ENCODE results near the gene IL18RAP. TPM values are rescaled to one million over a fixed set of nuclear protein-coding genes. Genes with fewer than 3 reads are reported as not detected.

IL18RAP gene
- 1 to 10 TPM in 1 of 2 donors, under 1 TPM in 1; 0.52 to 2.4 TPM for total RNA-seq
- long read RNA-seq, partial matches to known transcripts, result 1 of 1 reads
- long read RNA-seq, other reads (novel, unspliced or antisense), result 0 of 1 reads

GRCh38 chr2:102422910-102423309 is at the start of gene IL18RAP:
IL18RAP (plus strand) TSS chr2:102423160; CDS start chr2:102423278, 118 bp downstream.
- DNase-seq (no peak), ATAC-seq (no peak)
- intact Hi-C loops (cut with DNase I, micrococcal nuclease), result no loop called here

- intact Hi-C loops (cut with DNase I, micrococcal nuclease), result no loop called here
- DNase-seq, result no peak
- no peak for ATAC-seq
Observed at GRCh38 chr2:102376052-102376591, 46.8 kb upstream of the IL18RAP start.

- intact Hi-C loops (cut with DNase I, micrococcal nuclease), result no loop called here
- no peak for ATAC-seq
- no peak for DNase-seq
Observed at GRCh38 chr2:102383722-102384121, 39.2 kb upstream of the IL18RAP start.

GRCh38 chr2:102385522-102385921 is 37.4 kb upstream of the IL18RAP start:
- DNase-seq (no peak), ATAC-seq (no peak)
- intact Hi-C loops (cut with DNase I, micrococcal nuclease), result no loop called here

GRCh38 chr2:102386004-102386403 is 37.0 kb upstream of the IL18RAP start:
- intact Hi-C loops (cut with DNase I, micrococcal nuclease), result no loop called here
- DNase-seq (no peak), ATAC-seq (no peak)

GRCh38 chr2:102386867-102387541 is 36.0 kb upstream of the IL18RAP start:
- DNase-seq (no peak), ATAC-seq (no peak)
- intact Hi-C loops (cut with DNase I, micrococcal nuclease), result no loop called here

- no peak for DNase-seq
- intact Hi-C loops (cut with DNase I, micrococcal nuclease), result no loop called here
- ATAC-seq, result no peak
Observed at GRCh38 chr2:102387763-102388546, 35.0 kb upstream of the IL18RAP start.

GRCh38 chr2:102391565-102391964 is 31.4 kb upstream of the IL18RAP start:
- DNase-seq (no peak), ATAC-seq (no peak)
- intact Hi-C loops (cut with DNase I, micrococcal nuclease), result no loop called here

- DNase-seq (no peak), ATAC-seq (no peak)
- intact Hi-C loops (cut with DNase I, micrococcal nuclease), result no loop called here
Observed at GRCh38 chr2:102392096-102392495, 30.9 kb upstream of the IL18RAP start.

- DNase-seq, result no peak
- ATAC-seq, result no peak
- intact Hi-C loops (cut with DNase I, micrococcal nuclease), result no loop called here
Observed at GRCh38 chr2:102392942-102393341, 30.0 kb upstream of the IL18RAP start.

GRCh38 chr2:102396012-102396411 is 26.9 kb upstream of the IL18RAP start:
- DNase-seq (no peak), ATAC-seq (no peak)
- intact Hi-C loops (cut with DNase I, micrococcal nuclease), result no loop called here

GRCh38 chr2:102397209-102397608 is 25.8 kb upstream of the IL18RAP start:
- intact Hi-C loops (cut with DNase I, micrococcal nuclease), result no loop called here

GRCh38 chr2:102399499-102400141 is 23.3 kb upstream of the IL18RAP start:
- no peak for ATAC-seq
- DNase-seq, result no peak
- intact Hi-C loops (cut with DNase I, micrococcal nuclease), result no loop called here

More at GRCh38 chr2:102397209-102397608, 25.8 kb upstream of the IL18RAP start:
- DNase-seq, result no peak
- no peak for ATAC-seq

- intact Hi-C loops (cut with DNase I, micrococcal nuclease), result no loop called here
- no peak for DNase-seq
- ATAC-seq, result no peak
Observed at GRCh38 chr2:102401456-102401855, 21.5 kb upstream of the IL18RAP start.

GRCh38 chr2:102401865-102402264 is 21.1 kb upstream of the IL18RAP start:
- DNase-seq, result no peak
- ATAC-seq, result no peak
- intact Hi-C loops (cut with DNase I, micrococcal nuclease), result no loop called here

- DNase-seq (no peak), ATAC-seq (no peak)
- intact Hi-C loops (cut with DNase I, micrococcal nuclease), result no loop called here
Observed at GRCh38 chr2:102410952-102411351, 12.0 kb upstream of the IL18RAP start.

- DNase-seq (no peak), ATAC-seq (no peak)
- intact Hi-C loops (cut with DNase I, micrococcal nuclease), result no loop called here
Observed at GRCh38 chr2:102412199-102412598, 10.8 kb upstream of the IL18RAP start.

GRCh38 chr2:102417946-102418345 is 5.0 kb upstream of the IL18RAP start:
- intact Hi-C loops (cut with DNase I, micrococcal nuclease), result no loop called here
- DNase-seq, result no peak
- no peak for ATAC-seq

GRCh38 chr2:102418421-102418961 is 4.5 kb upstream of the IL18RAP start:
- no peak for ATAC-seq
- intact Hi-C loops (cut with DNase I, micrococcal nuclease), result no loop called here
- DNase-seq, result no peak

Data from left colon (tissue), 2 donors.